ENCODE data around the gene RGL4. TPM values are rescaled to one million over a fixed set of nuclear protein-coding genes. Genes with fewer than 3 reads are reported as not detected.
"Not testable (repeated sequence)": the region's sequence is repeated elsewhere in the genome, so short reads cannot be mapped to it uniquely, and the experiment has no call there.

Gene RGL4, protein sequence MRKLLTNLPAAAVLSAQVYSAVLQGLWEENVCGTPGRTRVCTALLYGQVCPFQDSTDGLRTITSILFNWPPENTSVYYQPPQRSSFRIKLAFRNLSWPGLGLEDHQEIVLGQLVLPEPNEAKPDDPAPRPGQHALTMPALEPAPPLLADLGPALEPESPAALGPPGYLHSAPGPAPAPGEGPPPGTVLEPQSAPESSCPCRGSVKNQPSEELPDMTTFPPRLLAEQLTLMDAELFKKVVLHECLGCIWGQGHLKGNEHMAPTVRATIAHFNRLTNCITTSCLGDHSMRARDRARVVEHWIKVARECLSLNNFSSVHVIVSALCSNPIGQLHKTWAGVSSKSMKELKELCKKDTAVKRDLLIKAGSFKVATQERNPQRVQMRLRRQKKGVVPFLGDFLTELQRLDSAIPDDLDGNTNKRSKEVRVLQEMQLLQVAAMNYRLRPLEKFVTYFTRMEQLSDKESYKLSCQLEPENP
- 10 to 100 TPM; 24.6 to 24.8 TPM for total RNA-seq
- 31.9 TPM for polyA plus RNA-seq (2013, experiment 1 of 2)
- 28.2 TPM for polyA plus RNA-seq (2013, experiment 2 of 2)
- total RNA-seq = 1.3 to 36.0 (median 8.3) reads per million in 172 experiments

DNA sequence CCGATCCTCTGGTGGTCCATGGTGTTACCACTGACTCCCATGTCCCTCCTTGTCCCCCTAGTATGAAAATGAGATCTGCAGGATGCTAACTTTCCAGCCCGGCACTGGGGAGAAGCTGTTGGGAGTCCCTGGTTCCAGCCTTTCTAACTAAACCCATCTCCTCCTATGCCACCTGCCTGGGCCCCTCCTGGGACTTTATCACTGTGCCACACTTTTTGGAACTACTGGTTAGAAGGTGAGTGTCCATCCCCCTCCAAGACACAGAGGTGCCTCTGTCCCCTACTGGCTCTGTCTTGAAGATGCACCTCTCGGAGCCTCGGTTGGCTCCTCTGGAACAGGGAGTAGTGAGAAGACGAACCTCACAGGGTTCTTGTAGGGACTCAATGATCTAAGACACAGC lies at the start of gene RGL4:
TSS of gene RGL4 (plus strand) at position 301 of the 400 bp plus-strand sequence. CDS start 1,018 bp downstream, outside the sequence.
- no peak within 1 kb of the TSS for H3K27ac ChIP-seq (ENCODE audit: low read depth in 1 of 2, low read length in 2 of 2)
- H3K27me3 Mint-ChIP-seq = no peaks in the 10 kb centered on the region
- H3K9me3 ChIP-seq (ENCODE audit: control insufficient read depth in 1 of 2, insufficient read depth in 1 of 2, low read length in 2 of 2) = no peaks in the 10 kb centered on the region
- ATAC-seq (ENCODE audit: poor library complexity) = no peak
- no peak for DNase-seq
- ChIA-PET POLR2A (no interaction called here), CTCF (no interaction called here)
- intact Hi-C loops (cut with DNase I, micrococcal nuclease) = loop anchor here in 1 of 2 experiments (10.0 kb wide), 1 partner anchor 546 kb away; the partner anchor contains the start of genes RAB36 and RSPH14
- TF ChIP-seq CTCF (IDR thresholded peaks at IDR 0.05) = no peak
- peaks cover 31% of the 10 kb centered on the region for H3K36me3 ChIP-seq (ENCODE audit: insufficient read depth, low read length)
- H3K4me3 ChIP-seq (ENCODE audit: low read length) = no peak within 1 kb of the TSS
- H3K9me3 Mint-ChIP-seq = no peaks in the 10 kb centered on the region
- H3K4me1 ChIP-seq (ENCODE audit: insufficient read depth, low read length) = peaks cover 21% of the 10 kb centered on the region
- H3K27ac Mint-ChIP-seq = peak within 1 kb of the TSS; percentile 62
- H3K4me1 Mint-ChIP-seq (ENCODE audit: low read depth) = peaks cover 17% of the 10 kb centered on the region
- no peaks in the 10 kb centered on the region for H3K27me3 ChIP-seq (ENCODE audit: control insufficient read depth in 1 of 2, insufficient read depth in 2 of 2, low read length in 2 of 2)
- H3K36me3 Mint-ChIP-seq (ENCODE audit: low read depth) = peaks cover 38% of the 10 kb centered on the region
- H3K4me3 Mint-ChIP-seq = no peak within 1 kb of the TSS

DNA sequence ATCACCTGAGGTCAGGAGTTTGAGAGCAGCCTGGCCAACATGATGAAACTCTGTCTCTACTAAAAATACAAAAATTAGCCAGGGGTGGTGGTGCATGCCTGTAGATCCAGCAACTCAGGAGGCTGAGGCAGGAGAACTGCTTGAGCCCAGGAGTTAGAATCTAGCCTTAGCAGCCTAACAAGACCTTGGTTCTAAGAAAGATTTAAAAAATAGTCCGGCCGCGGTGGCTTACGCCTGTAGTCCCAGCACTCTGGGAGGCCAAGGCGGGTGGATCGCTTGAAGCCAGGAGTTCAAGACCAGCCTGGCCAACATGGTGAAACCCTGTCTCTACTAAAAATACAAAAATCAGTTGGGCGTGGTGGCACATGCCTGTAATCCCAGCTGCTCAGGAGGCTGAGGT lies 44.3 kb upstream of the RGL4 start:
- intact Hi-C loops (cut with DNase I, micrococcal nuclease); H3K27me3 ChIP-seq (ENCODE audit: control insufficient read depth in 1 of 2, insufficient read depth in 2 of 2, low read length in 2 of 2); DNase-seq; H3K4me3 Mint-ChIP-seq; H3K27me3 Mint-ChIP-seq; H3K9me3 Mint-ChIP-seq; POLR2A ChIA-PET; H3K36me3 Mint-ChIP-seq (ENCODE audit: low read depth); H3K4me1 Mint-ChIP-seq (ENCODE audit: low read depth); H3K27ac ChIP-seq (ENCODE audit: low read depth in 1 of 2, low read length in 2 of 2); H3K4me1 ChIP-seq (ENCODE audit: insufficient read depth, low read length); ATAC-seq (ENCODE audit: poor library complexity); H3K4me3 ChIP-seq (ENCODE audit: low read length); H3K36me3 ChIP-seq (ENCODE audit: insufficient read depth, low read length); H3K27ac Mint-ChIP-seq; CTCF ChIA-PET; H3K9me3 ChIP-seq (ENCODE audit: control insufficient read depth in 1 of 2, insufficient read depth in 1 of 2, low read length in 2 of 2): not testable (repeated sequence)

- H3K4me1 ChIP-seq (ENCODE audit: insufficient read depth, low read length) = no peaks in the 10 kb centered on the region
- DNase-seq (peak in 1 of 14 experiments; percentile 25), ATAC-seq (ENCODE audit: poor library complexity) (no peak)
- peaks cover 5% of the 10 kb centered on the region for H3K36me3 ChIP-seq (ENCODE audit: insufficient read depth, low read length)
- H3K4me3 ChIP-seq (ENCODE audit: low read length) = no peak overlapping the region
- intact Hi-C loops (cut with DNase I, micrococcal nuclease) = no loop called here
- H3K36me3 Mint-ChIP-seq (ENCODE audit: low read depth) = peaks cover 16% of the 10 kb centered on the region
- no peaks in the 10 kb centered on the region for H3K9me3 ChIP-seq (ENCODE audit: control insufficient read depth in 1 of 2, insufficient read depth in 1 of 2, low read length in 2 of 2)
- no peaks in the 10 kb centered on the region for H3K4me1 Mint-ChIP-seq (ENCODE audit: low read depth)
- no peak overlapping the region for H3K4me3 Mint-ChIP-seq
- ChIA-PET CTCF (no interaction called here), POLR2A (no interaction called here)
- no peaks in the 10 kb centered on the region for H3K27me3 ChIP-seq (ENCODE audit: control insufficient read depth in 1 of 2, insufficient read depth in 2 of 2, low read length in 2 of 2)
- TF ChIP-seq CTCF (IDR thresholded peaks at IDR 0.05) = no peak
- H3K27me3 Mint-ChIP-seq = no peaks in the 10 kb centered on the region
- H3K9me3 Mint-ChIP-seq = no peaks in the 10 kb centered on the region
- no peak overlapping the region for H3K27ac ChIP-seq (ENCODE audit: low read depth in 1 of 2, low read length in 2 of 2)
- no peak overlapping the region for H3K27ac Mint-ChIP-seq
Observed at GRCh38 chr22:23649071-23649501, 41.7 kb upstream of the RGL4 start.
